ENCODE data around the gene SLC35F2. TPM values are rescaled to one million over a fixed set of nuclear protein-coding genes. Genes with fewer than 3 reads are reported as not detected.

Gene SLC35F2, protein sequence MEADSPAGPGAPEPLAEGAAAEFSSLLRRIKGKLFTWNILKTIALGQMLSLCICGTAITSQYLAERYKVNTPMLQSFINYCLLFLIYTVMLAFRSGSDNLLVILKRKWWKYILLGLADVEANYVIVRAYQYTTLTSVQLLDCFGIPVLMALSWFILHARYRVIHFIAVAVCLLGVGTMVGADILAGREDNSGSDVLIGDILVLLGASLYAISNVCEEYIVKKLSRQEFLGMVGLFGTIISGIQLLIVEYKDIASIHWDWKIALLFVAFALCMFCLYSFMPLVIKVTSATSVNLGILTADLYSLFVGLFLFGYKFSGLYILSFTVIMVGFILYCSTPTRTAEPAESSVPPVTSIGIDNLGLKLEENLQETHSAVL
- 24.9 and 35.7 TPM in 2 replicates for total RNA-seq (2021)
- percentile 71 among the genes with signal in this experiment for Bru-seq, nascent RNA
- percentile 64 among the genes with signal in this experiment for BruChase-seq, experiment 1, labeled RNA remaining after a 2-hour chase
- BruChase-seq, experiment 2, labeled RNA remaining after a 6-hour chase = percentile 76 among the genes with signal in this experiment
- long read RNA-seq, transcript SLC35F2-204 (8 exons, 3,170 nt) = major isoform, 33 of 39 reads
- long read RNA-seq, partial matches to known transcripts = 1 of 39 reads
- long read RNA-seq, other reads (novel, unspliced or antisense) = 5 of 39 reads

DNA sequence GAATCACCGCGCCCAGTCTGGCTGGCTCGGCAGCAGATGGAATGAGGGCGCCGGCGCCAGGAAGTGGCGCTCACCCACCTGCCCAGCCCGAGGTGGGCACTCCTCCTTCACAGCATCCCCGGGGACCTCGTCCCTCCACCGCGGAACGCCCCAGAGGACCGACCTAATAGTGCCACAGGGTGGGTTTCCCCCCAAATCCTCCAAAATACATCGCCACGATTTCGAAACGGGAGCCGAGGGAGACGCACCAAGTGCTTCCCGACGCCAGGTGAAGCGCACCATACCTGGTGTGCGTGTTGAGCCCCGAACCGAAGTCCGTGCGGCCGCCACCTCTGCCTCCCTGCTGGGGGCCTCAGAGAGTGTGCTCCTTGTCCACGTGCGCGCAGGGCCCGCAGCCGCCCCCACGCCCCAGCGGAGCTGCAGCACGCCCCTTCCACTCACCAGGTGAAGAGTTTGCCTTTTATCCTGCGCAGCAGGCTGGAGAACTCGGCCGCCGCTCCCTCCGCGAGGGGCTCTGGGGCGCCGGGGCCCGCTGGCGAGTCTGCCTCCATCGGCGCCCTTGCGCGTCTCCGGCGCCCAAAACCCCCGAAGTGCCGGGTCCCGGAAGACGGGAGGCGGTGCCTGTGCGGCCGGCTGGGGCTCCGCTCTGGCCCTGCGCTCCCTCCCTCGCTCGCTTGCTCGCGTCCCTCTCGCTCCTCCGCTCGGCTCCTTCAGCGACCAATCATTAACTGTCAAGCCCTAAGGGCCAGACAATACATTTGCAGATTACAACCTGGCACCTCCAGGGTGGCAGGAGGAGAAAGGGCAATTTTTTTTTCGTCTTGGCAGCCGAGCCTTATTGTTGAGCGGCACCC, at the start of gene SLC35F2:
Gene SLC35F2 (minus strand): TSS at position 571 of the 854 bp plus-strand sequence. CDS start 20 bp downstream, at position 551.
- TF ChIP-seq, protein P1, sequence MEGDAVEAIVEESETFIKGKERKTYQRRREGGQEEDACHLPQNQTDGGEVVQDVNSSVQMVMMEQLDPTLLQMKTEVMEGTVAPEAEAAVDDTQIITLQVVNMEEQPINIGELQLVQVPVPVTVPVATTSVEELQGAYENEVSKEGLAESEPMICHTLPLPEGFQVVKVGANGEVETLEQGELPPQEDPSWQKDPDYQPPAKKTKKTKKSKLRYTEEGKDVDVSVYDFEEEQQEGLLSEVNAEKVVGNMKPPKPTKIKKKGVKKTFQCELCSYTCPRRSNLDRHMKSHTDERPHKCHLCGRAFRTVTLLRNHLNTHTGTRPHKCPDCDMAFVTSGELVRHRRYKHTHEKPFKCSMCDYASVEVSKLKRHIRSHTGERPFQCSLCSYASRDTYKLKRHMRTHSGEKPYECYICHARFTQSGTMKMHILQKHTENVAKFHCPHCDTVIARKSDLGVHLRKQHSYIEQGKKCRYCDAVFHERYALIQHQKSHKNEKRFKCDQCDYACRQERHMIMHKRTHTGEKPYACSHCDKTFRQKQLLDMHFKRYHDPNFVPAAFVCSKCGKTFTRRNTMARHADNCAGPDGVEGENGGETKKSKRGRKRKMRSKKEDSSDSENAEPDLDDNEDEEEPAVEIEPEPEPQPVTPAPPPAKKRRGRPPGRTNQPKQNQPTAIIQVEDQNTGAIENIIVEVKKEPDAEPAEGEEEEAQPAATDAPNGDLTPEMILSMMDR (conservative IDR thresholded peaks at IDR 0.05) = 0 out of 2 replicates have a peak, but pooled peaks have one; percentile 13
- no peak for TF ChIP-seq EZH2 (IDR thresholded peaks at IDR 0.05; ENCODE audit: low read depth)
- H3K79me2 ChIP-seq (ENCODE audit: low read depth) = peaks cover 55% of the 10 kb centered on the region
- peak within 1 kb of the TSS; percentile 73 for H3K4me2 ChIP-seq
- intact Hi-C loops (cut with micrococcal nuclease; ENCODE audit: unreplicated experiment) = loop anchor here (1.0 to 5.0 kb wide), 4 partner anchors 18 to 72 kb away; no protein-coding TSS in a partner anchor
- no peaks in the 10 kb centered on the region for H3K27me3 ChIP-seq (ENCODE audit: insufficient read depth, low read depth)
- peaks cover 30% of the 10 kb centered on the region for H3F3A ChIP-seq (ENCODE audit: insufficient read depth, low read depth)
- no TSS peak for BruUV-seq (replicated peaks)
- H3K4me1 ChIP-seq (replicated peaks; ENCODE audit: insufficient read depth) = peaks cover 31% of the 10 kb centered on the region
- peak within 1 kb of the TSS; percentile 93 for H3K4me3 ChIP-seq
- peak within 1 kb of the TSS; percentile 78 for H3K27ac ChIP-seq
- peak within 1 kb of the TSS; percentile 96 for H2AFZ ChIP-seq
- H3K36me3 ChIP-seq (ENCODE audit: low read depth) = peaks cover 8% of the 10 kb centered on the region; the same call in 1 of the 2 replicates
- POLR2A ChIA-PET (ENCODE audit: unreplicated experiment) = interaction anchor here (0.7 kb wide), 1 partner anchor 311 kb away, joined by 39 read pairs; no protein-coding TSS in a partner anchor
- H3K9me2 ChIP-seq (ENCODE audit: insufficient read depth) = no peaks in the 10 kb centered on the region
- CTCF ChIA-PET = no interaction called here
- peak; percentile 81 to 91 for DNase-seq
- peaks cover 16% of the 10 kb centered on the region for H4K20me1 ChIP-seq (ENCODE audit: insufficient read depth)
- H3K9me3 ChIP-seq (ENCODE audit: insufficient read depth, low read depth) = no peaks in the 10 kb centered on the region

DNA sequence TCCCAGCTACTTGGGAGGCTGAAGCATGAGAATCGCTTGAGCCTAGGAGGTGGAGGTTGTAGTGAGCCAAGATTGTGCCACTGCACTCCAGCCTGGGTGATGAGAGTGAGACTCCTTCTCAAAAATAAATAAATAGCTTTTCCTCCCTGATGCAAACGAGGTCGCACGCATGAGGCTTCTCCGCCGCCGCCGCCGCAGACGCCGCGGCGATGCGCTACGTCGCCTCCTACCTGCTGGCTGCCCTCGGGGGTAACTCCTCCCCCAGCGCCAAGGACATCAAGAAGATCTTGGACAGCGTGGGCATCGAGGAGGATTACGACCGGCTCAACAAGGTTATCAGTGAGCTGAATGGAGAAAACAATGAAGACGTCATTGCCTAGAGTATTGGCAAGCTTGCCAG, 49.6 kb upstream of the SLC35F2 start:
- Histone ChIP-seq H3K36me3 (ENCODE audit: low read depth) (no peaks in the 10 kb centered on the region), H3K9me3 (ENCODE audit: insufficient read depth, low read depth) (no peaks in the 10 kb centered on the region), H3K4me3 (no peak overlapping the region), H3K9me2 (ENCODE audit: insufficient read depth) (no peaks in the 10 kb centered on the region), H3K27ac (no peak overlapping the region), H3K4me1 (replicated peaks; ENCODE audit: insufficient read depth) (no peaks in the 10 kb centered on the region), H3K4me2 (no peak overlapping the region), H3F3A (ENCODE audit: insufficient read depth, low read depth) (no peaks in the 10 kb centered on the region), H4K20me1 (ENCODE audit: insufficient read depth) (no peaks in the 10 kb centered on the region), H3K27me3 (ENCODE audit: insufficient read depth, low read depth) (no peaks in the 10 kb centered on the region), H2AFZ (no peak overlapping the region), H3K79me2 (ENCODE audit: low read depth) (no peaks in the 10 kb centered on the region)
- BruUV-seq (replicated peaks) = no TSS peak
- CTCF ChIA-PET = no interaction called here
- TF ChIP-seq, protein P1 (conservative IDR thresholded peaks at IDR 0.05) = no peak
- TF ChIP-seq EZH2 (IDR thresholded peaks at IDR 0.05; ENCODE audit: low read depth) = no peak
- POLR2A ChIA-PET (ENCODE audit: unreplicated experiment) = no interaction called here
- intact Hi-C loops (cut with micrococcal nuclease; ENCODE audit: unreplicated experiment) = no loop called here
- no peak for DNase-seq

DNA sequence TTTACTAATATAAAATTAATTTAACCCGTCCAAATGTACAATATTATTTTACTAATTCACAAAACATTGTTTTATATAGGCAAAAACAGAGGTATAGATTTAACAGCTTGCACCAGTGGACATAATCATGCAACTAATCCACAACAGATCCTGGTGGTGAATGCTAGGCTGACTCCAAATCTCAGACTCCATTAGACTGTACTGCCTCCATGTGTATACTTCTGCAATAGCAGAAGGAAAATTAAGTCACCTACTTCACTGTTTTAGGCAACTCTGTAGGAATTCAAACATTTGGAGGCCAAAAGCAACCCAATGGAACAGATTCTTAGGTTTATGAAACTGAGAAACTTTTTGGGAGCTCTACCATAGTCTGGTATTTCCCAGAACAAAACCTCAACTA, 39.7 kb upstream of the SLC35F2 start:
- Histone ChIP-seq H2AFZ (no peak overlapping the region), H3K4me2 (no peak overlapping the region), H3K79me2 (ENCODE audit: low read depth) (no peaks in the 10 kb centered on the region), H3K9me2 (ENCODE audit: insufficient read depth) (no peaks in the 10 kb centered on the region), H3K27me3 (ENCODE audit: insufficient read depth, low read depth) (no peaks in the 10 kb centered on the region), H3F3A (ENCODE audit: insufficient read depth, low read depth) (no peaks in the 10 kb centered on the region), H3K27ac (no peak overlapping the region), H3K36me3 (ENCODE audit: low read depth) (no peaks in the 10 kb centered on the region), H3K9me3 (ENCODE audit: insufficient read depth, low read depth) (no peaks in the 10 kb centered on the region), H3K4me3 (no peak overlapping the region), H4K20me1 (ENCODE audit: insufficient read depth) (no peaks in the 10 kb centered on the region), H3K4me1 (replicated peaks; ENCODE audit: insufficient read depth) (no peaks in the 10 kb centered on the region)
- no peak for TF ChIP-seq EZH2 (IDR thresholded peaks at IDR 0.05; ENCODE audit: low read depth)
- TF ChIP-seq, protein P1 (conservative IDR thresholded peaks at IDR 0.05) = peak; percentile 81
- intact Hi-C loops (cut with micrococcal nuclease; ENCODE audit: unreplicated experiment) = loop anchor here (1.0 to 5.0 kb wide), 4 partner anchors 101 to 336 kb away; no protein-coding TSS in a partner anchor
- POLR2A ChIA-PET (ENCODE audit: unreplicated experiment) = no interaction called here
- no TSS peak for BruUV-seq (replicated peaks)
- CTCF ChIA-PET = interaction anchor here (0.5 to 1.6 kb wide), 2 partner anchors 157 to 159 kb away, joined by 4 to 5 read pairs; no protein-coding TSS in a partner anchor
- DNase-seq = peak in 1 of 2 experiments; percentile 58
